HG02763 (cell line): ENCODE results near the gene CCER1.
"Not testable (repeated sequence)": the region's sequence is repeated elsewhere in the genome, so short reads cannot be mapped to it uniquely, and the experiment has no call there.

ENCODE experiments used
- ATAC-seq: cut with Tn5 transposase; IDR thresholded peaks from one replicate; pipeline ENCODE4 v1.9.1; 2021; ENCODE audit warnings: mild to moderate bottlenecking, moderate library complexity; ENCODE audit not compliant: unreplicated experiment

The CCER1 gene

GRCh38 chr12:90954921-90955320 is at the start of gene CCER1:
CCER1 (minus strand) TSS chr12:90955176; CDS start chr12:90954742, 434 bp downstream.
- ATAC-seq, result no peak

- ATAC-seq, result no peak
These were observed 48.8 kb upstream of the CCER1 start for GRCh38 chr12:91003737-91004136.

- no peak for ATAC-seq
These were observed 46.3 kb upstream of the CCER1 start for GRCh38 chr12:91001306-91001705.

GRCh38 chr12:90999966-91000365 is 45.0 kb upstream of the CCER1 start:
- no peak for ATAC-seq

- ATAC-seq, result no peak
These were observed 44.6 kb upstream of the CCER1 start for GRCh38 chr12:90999527-90999926.

- ATAC-seq, result no peak
These were observed 40.0 kb upstream of the CCER1 start for GRCh38 chr12:90995010-90995409.

GRCh38 chr12:90991952-90992465 is 37.0 kb upstream of the CCER1 start:
- ATAC-seq, result no peak

- ATAC-seq, result no peak
These were observed 35.6 kb upstream of the CCER1 start for GRCh38 chr12:90990611-90991010.

GRCh38 chr12:90989686-90990111 is 34.7 kb upstream of the CCER1 start:
- no peak for ATAC-seq

- no peak for ATAC-seq
These were observed 32.5 kb upstream of the CCER1 start for GRCh38 chr12:90987520-90987919.

GRCh38 chr12:90987101-90987500 is 32.1 kb upstream of the CCER1 start:
- ATAC-seq, result no peak

GRCh38 chr12:90985331-90985730 is 30.4 kb upstream of the CCER1 start:
- not testable (repeated sequence) for ATAC-seq

- no peak for ATAC-seq
These were observed 29.1 kb upstream of the CCER1 start for GRCh38 chr12:90984114-90984513.

- no peak for ATAC-seq
These were observed 27.2 kb upstream of the CCER1 start for GRCh38 chr12:90982170-90982569.

- no peak for ATAC-seq
These were observed 25.0 kb upstream of the CCER1 start for GRCh38 chr12:90979951-90980350.

- no peak for ATAC-seq
These were observed 24.0 kb upstream of the CCER1 start for GRCh38 chr12:90979019-90979418.

GRCh38 chr12:90978117-90978770 is 23.3 kb upstream of the CCER1 start:
- peak; percentile 69 for ATAC-seq

GRCh38 chr12:90977224-90977623 is 22.2 kb upstream of the CCER1 start:
- no peak for ATAC-seq

- no peak for ATAC-seq
These were observed 19.3 kb upstream of the CCER1 start for GRCh38 chr12:90974286-90974685.

- no peak for ATAC-seq
These were observed 17.2 kb upstream of the CCER1 start for GRCh38 chr12:90972226-90972625.

GRCh38 chr12:90970911-90971310 is 15.9 kb upstream of the CCER1 start:
- ATAC-seq, result no peak

- ATAC-seq, result no peak
These were observed 15.5 kb upstream of the CCER1 start for GRCh38 chr12:90970471-90970870.

GRCh38 chr12:90969851-90970250 is 14.9 kb upstream of the CCER1 start:
- no peak for ATAC-seq
